EL (cell line): ENCODE measurements around the gene ZNF697.
"Not testable (repeated sequence)": the region's sequence is repeated elsewhere in the genome, so short reads cannot be mapped to it uniquely, and the experiment has no call there.

Experiments
- DNase-seq: peaks from one replicate; pipeline ENCODE4 v3.0.0-alpha.2; 2016

ZNF697 gene

GRCh38 chr1:119626841-119627240 is 21.2 kb downstream of the ZNF697 start:
- DNase-seq: peak; percentile 48

GRCh38 chr1:119626011-119626545 is 22.0 kb downstream of the ZNF697 start:
- DNase-seq: no peak

GRCh38 chr1:119623678-119624077 is 24.4 kb downstream of the ZNF697 start:
- DNase-seq: no peak

GRCh38 chr1:119623193-119623515 is 24.9 kb downstream of the ZNF697 start:
- DNase-seq: no peak

GRCh38 chr1:119622311-119623192 is 25.5 kb downstream of the ZNF697 start:
- DNase-seq: no peak

- DNase-seq: no peak
These were observed 26.4 kb downstream of the ZNF697 start for GRCh38 chr1:119621705-119622104.

- peak; percentile 17 for DNase-seq
These were observed 30.0 kb downstream of the ZNF697 start for GRCh38 chr1:119617751-119618691.

- DNase-seq: not testable (repeated sequence)
These were observed 31.3 kb downstream of the ZNF697 start for GRCh38 chr1:119616748-119617147.

GRCh38 chr1:119615100-119615499 is 33.0 kb downstream of the ZNF697 start:
- DNase-seq: not testable (repeated sequence)

- peak; percentile 86 for DNase-seq
These were observed 34.0 kb downstream of the ZNF697 start for GRCh38 chr1:119613769-119614720.

- peak; percentile 47 for DNase-seq
These were observed 36.4 kb downstream of the ZNF697 start for GRCh38 chr1:119611701-119612113.

- not testable (repeated sequence) for DNase-seq
These were observed 39.2 kb downstream of the ZNF697 start for GRCh38 chr1:119608816-119609215.

- not testable (repeated sequence) for DNase-seq
These were observed 40.8 kb downstream of the ZNF697 start for GRCh38 chr1:119607087-119607807.

GRCh38 chr1:119606394-119606793 is 41.7 kb downstream of the ZNF697 start:
- no peak for DNase-seq

- DNase-seq: no peak
These were observed 42.4 kb downstream of the ZNF697 start for GRCh38 chr1:119605686-119606085.

- peak; percentile 11 for DNase-seq
These were observed 43.0 kb downstream of the ZNF697 start for GRCh38 chr1:119605080-119605479.

GRCh38 chr1:119603695-119604094 is 44.4 kb downstream of the ZNF697 start:
- DNase-seq: peak; percentile 21

- not testable (repeated sequence) for DNase-seq
These were observed 44.8 kb downstream of the ZNF697 start for GRCh38 chr1:119603241-119603640.

GRCh38 chr1:119602789-119603188 is 45.3 kb downstream of the ZNF697 start:
- not testable (repeated sequence) for DNase-seq

GRCh38 chr1:119602169-119602568 is 45.9 kb downstream of the ZNF697 start:
- DNase-seq: no peak

- no peak for DNase-seq
These were observed 47.1 kb downstream of the ZNF697 start for GRCh38 chr1:119600976-119601375.
